Measurements from ENCODE around the gene MAGEB17.

- TF ChIP-seq CTCF (IDR thresholded peaks at IDR 0.05) (0 out of 2 replicates have a peak, but pooled peaks have one; percentile 16), ZFX (IDR thresholded peaks at IDR 0.05; ENCODE audit: borderline replicate concordance) (no peak)
These were observed 45.2 kb downstream of the MAGEB17 start for GRCh38 chrX:16212436-16212835.
